WTC11 (cell line): ENCODE data around the gene RTN4RL1. TPM values are rescaled to one million over a fixed set of nuclear protein-coding genes. Genes with fewer than 3 reads are reported as not detected.
"Not testable (repeated sequence)": the region's sequence is repeated elsewhere in the genome, so short reads cannot be mapped to it uniquely, and the experiment has no call there.

ENCODE experiments used
- ATAC-seq: fragments of 200-7000 bp; cut with Tn5 transposase; 2 replicates; pipeline ENCODE4 v1.10.0; 2021; ENCODE audit warnings: mild to moderate bottlenecking, moderate library complexity
- CTCF ChIA-PET: fragments of 300-600 bp; sonication (Branson Sonifier 250); formaldehyde crosslinking; loops from one replicate; lab custom pipeline; 2021; ENCODE audit warnings: antibody characterized with exemption; lab: Charles Lee
- POLR2A ChIA-PET: fragments of 350-600 bp; sonication (Branson Sonifier 250); formaldehyde crosslinking; loops from one replicate; lab custom pipeline; 2021; ENCODE audit warnings: antibody characterized with exemption; lab: Charles Lee
- DNase-seq: peaks from one replicate; pipeline ENCODE4 v3.0.0; 2021; ENCODE audit warnings: low spot score
- H3K27ac Mint-ChIP-seq: 2 replicates; pipeline ENCODE4 v1.8.0; 2021; ENCODE audit warnings: mixed read lengths
- H3K27me3 Mint-ChIP-seq: 2 replicates; pipeline ENCODE4 v1.8.0; 2021; ENCODE audit warnings: low read depth, mild to moderate bottlenecking, moderate library complexity, mixed read lengths
- H3K36me3 Mint-ChIP-seq: 2 replicates; pipeline ENCODE4 v1.8.0; 2021; ENCODE audit warnings: mixed read lengths
- H3K4me1 Mint-ChIP-seq: 2 replicates; pipeline ENCODE4 v1.8.0; 2022; ENCODE audit warnings: mixed read lengths
- H3K4me3 Mint-ChIP-seq: 2 replicates; pipeline ENCODE4 v1.8.0; 2021; ENCODE audit warnings: mild to moderate bottlenecking, moderate library complexity, mixed read lengths
- H3K9me3 Mint-ChIP-seq: 2 replicates; pipeline ENCODE4 v1.8.0; 2021; ENCODE audit warnings: mixed read lengths
- ARID4B ChIP-seq: sonication (generic); formaldehyde crosslinking; IDR thresholded peaks from 2 replicates; pipeline ENCODE4 v1.8.0; 2023; ENCODE audit warnings: missing genetic modification reagents, mild to moderate bottlenecking, borderline replicate concordance
- CREM ChIP-seq: sonication (generic); formaldehyde crosslinking; IDR thresholded peaks from 2 replicates; pipeline ENCODE4 v1.8.1; 2022; ENCODE audit warnings: mild to moderate bottlenecking, missing genetic modification reagents, moderate library complexity
- ELF4 ChIP-seq: sonication (generic); formaldehyde crosslinking; IDR thresholded peaks from 2 replicates; pipeline ENCODE4 v1.8.1; 2022; ENCODE audit warnings: low read depth, mild to moderate bottlenecking, moderate library complexity, missing genetic modification reagents
- ESRRA ChIP-seq: sonication (generic); formaldehyde crosslinking; IDR thresholded peaks from 2 replicates; pipeline ENCODE4 v1.8.1; 2022; ENCODE audit warnings: mild to moderate bottlenecking, missing genetic modification reagents, borderline replicate concordance
- KAT7 ChIP-seq: sonication (generic); formaldehyde crosslinking; IDR thresholded peaks from 2 replicates; pipeline ENCODE4 v1.8.1; 2023; ENCODE audit warnings: missing genetic modification reagents, mild to moderate bottlenecking, borderline replicate concordance
- NR1H2 ChIP-seq: sonication (generic); formaldehyde crosslinking; IDR thresholded peaks from 2 replicates; pipeline ENCODE4 v1.9.0; 2021; ENCODE audit warnings: mild to moderate bottlenecking, moderate library complexity, missing genetic modification reagents
- ZNF121 ChIP-seq: sonication (generic); formaldehyde crosslinking; IDR thresholded peaks from 2 replicates; pipeline ENCODE4 v1.8.0; 2023; ENCODE audit warnings: missing genetic modification reagents
- ZNF219 ChIP-seq: sonication (generic); formaldehyde crosslinking; IDR thresholded peaks from 2 replicates; pipeline ENCODE4 v1.8.0; 2023; ENCODE audit warnings: missing genetic modification reagents, mild to moderate bottlenecking, borderline replicate concordance
- ZNF232 ChIP-seq: sonication (generic); formaldehyde crosslinking; IDR thresholded peaks from 2 replicates; pipeline ENCODE4 v1.8.0; 2022; ENCODE audit warnings: mild to moderate bottlenecking, missing genetic modification reagents
- total RNA-seq: library from RNA; stranded (reverse); gene quantifications from 3 replicates; pipeline ENCODE4 v1.2.3, GENCODE V29; 2021
- TF ChIP-seq, protein P1 (sequence below): sonication (generic); formaldehyde crosslinking; IDR thresholded peaks from 2 replicates; pipeline ENCODE4 v1.8.0; 2022; ENCODE audit warnings: mild to moderate bottlenecking, missing genetic modification reagents
- TF ChIP-seq, protein P2 (sequence below): fragments of 250-450 bp; sonication (Bioruptor Pico); conservative IDR thresholded peaks from 2 replicates; pipeline ENCODE4 v1.9.0; 2021; ENCODE audit warnings: mild to moderate bottlenecking
- TF ChIP-seq, protein P3 (sequence below): fragments of 250-450 bp; sonication (Bioruptor Pico); IDR thresholded peaks from 2 replicates; pipeline ENCODE4 v1.9.0; 2021; ENCODE audit warnings: mild to moderate bottlenecking, borderline replicate concordance

RTN4RL1 gene
- total RNA-seq, 1 experiment from 2014 or later: 0.72 TPM

DNA sequence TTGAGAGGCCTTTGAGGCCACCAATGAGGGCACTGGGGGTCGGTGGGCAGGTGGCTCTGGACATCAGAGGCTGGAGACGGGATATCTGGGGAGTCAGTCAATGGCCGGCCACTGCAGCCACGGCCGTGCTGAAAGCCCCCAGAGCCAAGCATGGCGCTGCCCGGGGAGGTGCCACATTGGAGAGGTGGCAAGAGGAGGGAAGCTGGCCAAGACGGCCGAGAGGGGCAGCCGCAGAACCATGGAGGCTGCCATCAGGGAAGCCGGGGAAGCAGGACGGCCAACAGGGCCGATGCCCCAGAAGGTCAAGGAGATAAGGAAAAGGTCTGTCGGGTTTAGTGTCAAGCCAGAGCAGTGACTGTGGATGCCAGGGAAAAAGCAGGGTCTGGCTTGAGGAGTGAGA lies 9.8 kb downstream of the RTN4RL1 start (continued):
- TF ChIP-seq, protein P1, sequence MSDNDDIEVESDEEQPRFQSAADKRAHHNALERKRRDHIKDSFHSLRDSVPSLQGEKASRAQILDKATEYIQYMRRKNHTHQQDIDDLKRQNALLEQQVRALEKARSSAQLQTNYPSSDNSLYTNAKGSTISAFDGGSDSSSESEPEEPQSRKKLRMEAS (CRISPR knock-in tag): no peak
- TF ChIP-seq, protein P2, sequence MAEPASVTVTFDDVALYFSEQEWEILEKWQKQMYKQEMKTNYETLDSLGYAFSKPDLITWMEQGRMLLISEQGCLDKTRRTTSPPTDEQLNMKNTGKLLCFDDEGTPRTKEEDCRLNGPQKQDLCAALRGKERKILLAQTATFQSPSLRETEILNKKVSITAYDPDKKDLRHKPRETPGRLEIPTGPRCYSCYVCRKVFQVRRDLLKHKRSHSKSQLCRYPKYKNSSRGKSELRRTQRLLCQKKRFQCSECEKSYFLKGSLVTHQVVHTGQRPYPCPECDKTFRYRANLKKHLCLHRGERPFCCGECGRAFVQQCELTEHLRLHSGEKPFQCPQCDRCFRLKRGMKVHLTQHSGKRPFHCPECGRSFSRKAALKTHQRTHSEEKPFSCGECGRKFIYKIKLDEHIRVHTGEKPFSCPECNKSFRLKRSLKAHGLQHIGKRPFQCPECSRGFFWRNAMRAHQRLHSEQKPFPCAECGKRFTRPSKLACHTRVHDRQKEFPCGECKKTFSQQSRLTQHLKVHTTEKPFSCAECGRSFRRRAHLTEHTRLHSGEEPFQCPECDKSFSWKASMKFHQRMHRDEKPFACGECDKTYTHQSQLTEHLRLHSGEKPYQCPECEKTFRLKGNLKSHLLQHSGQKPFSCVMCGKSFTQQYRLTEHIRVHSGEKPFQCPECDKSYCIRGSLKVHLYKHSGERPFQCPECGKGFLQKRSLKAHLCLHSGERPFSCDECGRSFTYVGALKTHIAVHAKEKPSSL (CRISPR knock-in tag): no peak
- TF ChIP-seq, protein P3, sequence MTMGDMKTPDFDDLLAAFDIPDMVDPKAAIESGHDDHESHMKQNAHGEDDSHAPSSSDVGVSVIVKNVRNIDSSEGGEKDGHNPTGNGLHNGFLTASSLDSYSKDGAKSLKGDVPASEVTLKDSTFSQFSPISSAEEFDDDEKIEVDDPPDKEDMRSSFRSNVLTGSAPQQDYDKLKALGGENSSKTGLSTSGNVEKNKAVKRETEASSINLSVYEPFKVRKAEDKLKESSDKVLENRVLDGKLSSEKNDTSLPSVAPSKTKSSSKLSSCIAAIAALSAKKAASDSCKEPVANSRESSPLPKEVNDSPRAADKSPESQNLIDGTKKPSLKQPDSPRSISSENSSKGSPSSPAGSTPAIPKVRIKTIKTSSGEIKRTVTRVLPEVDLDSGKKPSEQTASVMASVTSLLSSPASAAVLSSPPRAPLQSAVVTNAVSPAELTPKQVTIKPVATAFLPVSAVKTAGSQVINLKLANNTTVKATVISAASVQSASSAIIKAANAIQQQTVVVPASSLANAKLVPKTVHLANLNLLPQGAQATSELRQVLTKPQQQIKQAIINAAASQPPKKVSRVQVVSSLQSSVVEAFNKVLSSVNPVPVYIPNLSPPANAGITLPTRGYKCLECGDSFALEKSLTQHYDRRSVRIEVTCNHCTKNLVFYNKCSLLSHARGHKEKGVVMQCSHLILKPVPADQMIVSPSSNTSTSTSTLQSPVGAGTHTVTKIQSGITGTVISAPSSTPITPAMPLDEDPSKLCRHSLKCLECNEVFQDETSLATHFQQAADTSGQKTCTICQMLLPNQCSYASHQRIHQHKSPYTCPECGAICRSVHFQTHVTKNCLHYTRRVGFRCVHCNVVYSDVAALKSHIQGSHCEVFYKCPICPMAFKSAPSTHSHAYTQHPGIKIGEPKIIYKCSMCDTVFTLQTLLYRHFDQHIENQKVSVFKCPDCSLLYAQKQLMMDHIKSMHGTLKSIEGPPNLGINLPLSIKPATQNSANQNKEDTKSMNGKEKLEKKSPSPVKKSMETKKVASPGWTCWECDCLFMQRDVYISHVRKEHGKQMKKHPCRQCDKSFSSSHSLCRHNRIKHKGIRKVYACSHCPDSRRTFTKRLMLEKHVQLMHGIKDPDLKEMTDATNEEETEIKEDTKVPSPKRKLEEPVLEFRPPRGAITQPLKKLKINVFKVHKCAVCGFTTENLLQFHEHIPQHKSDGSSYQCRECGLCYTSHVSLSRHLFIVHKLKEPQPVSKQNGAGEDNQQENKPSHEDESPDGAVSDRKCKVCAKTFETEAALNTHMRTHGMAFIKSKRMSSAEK: no peak

GRCh38 chr17:2013994-2014317 lies 11.2 kb downstream of the RTN4RL1 start:
- no peak for ATAC-seq
- no peaks in the 10 kb centered on the region for H3K36me3 Mint-ChIP-seq
- ChIA-PET POLR2A (no interaction called here), CTCF (interaction anchor here (1.3 kb wide), 1 partner anchor 10 kb away, joined by 3 read pairs; no protein-coding TSS in a partner anchor)
- DNase-seq: no peak
- H3K9me3 Mint-ChIP-seq: no peaks in the 10 kb centered on the region
- TF ChIP-seq ZNF232 (CRISPR knock-in tag): no peak
- no peak for TF ChIP-seq ELF4 (CRISPR knock-in tag)
- no peak for TF ChIP-seq ZNF219 (CRISPR knock-in tag)
- TF ChIP-seq, all 79 proteins: peak for 0
- Mint-ChIP-seq H3K27me3 (peaks cover 53% of the 10 kb centered on the region), H3K4me3 (no peak overlapping the region), H3K4me1 (peaks cover 22% of the 10 kb centered on the region), H3K27ac (no peak overlapping the region)

GRCh38 chr17:2013220-2013993 lies 11.7 kb downstream of the RTN4RL1 start:
- H3K27me3 Mint-ChIP-seq: peaks cover 48% of the 10 kb centered on the region
- POLR2A ChIA-PET, H3K4me3 Mint-ChIP-seq, H3K36me3 Mint-ChIP-seq, H3K27ac Mint-ChIP-seq, H3K9me3 Mint-ChIP-seq, ATAC-seq, DNase-seq: not testable (repeated sequence)
- CTCF ChIA-PET: interaction anchor here (1.2 to 2.2 kb wide), 3 partner anchors 10 to 369 kb away, joined by 3 to 7 read pairs (median 3); partner anchors contain the start of gene RTN4RL1
- H3K4me1 Mint-ChIP-seq: peaks cover 22% of the 10 kb centered on the region

- Mint-ChIP-seq H3K36me3 (no peaks in the 10 kb centered on the region), H3K9me3 (no peaks in the 10 kb centered on the region), H3K4me1 (peaks cover 22% of the 10 kb centered on the region), H3K4me3 (no peak overlapping the region), H3K27me3 (peaks cover 38% of the 10 kb centered on the region), H3K27ac (no peak overlapping the region)
- POLR2A ChIA-PET: no interaction called here
- CTCF ChIA-PET: interaction anchor here (1.2 to 2.2 kb wide), 3 partner anchors 13 to 370 kb away, joined by 3 to 10 read pairs (median 7); partner anchors contain the start of gene RTN4RL1
- no peak for DNase-seq
- no peak for ATAC-seq
- no peak for TF ChIP-seq CREM (CRISPR knock-in tag)
- TF ChIP-seq NR1H2 (CRISPR knock-in tag): no peak
- TF ChIP-seq ZNF121 (CRISPR knock-in tag): no peak
- TF ChIP-seq ESRRA: no peak
- TF ChIP-seq ARID4B (CRISPR knock-in tag): no peak
- TF ChIP-seq KAT7 (CRISPR knock-in tag): no peak
- TF ChIP-seq, protein P3: no peak
These were observed 12.6 kb downstream of the RTN4RL1 start for GRCh38 chr17:2012499-2012898.
